ENCODE measurements around the gene RGR.
"Not testable (repeated sequence)": the region's sequence is repeated elsewhere in the genome, so short reads cannot be mapped to it uniquely, and the experiment has no call there.

RGR gene

DNA sequence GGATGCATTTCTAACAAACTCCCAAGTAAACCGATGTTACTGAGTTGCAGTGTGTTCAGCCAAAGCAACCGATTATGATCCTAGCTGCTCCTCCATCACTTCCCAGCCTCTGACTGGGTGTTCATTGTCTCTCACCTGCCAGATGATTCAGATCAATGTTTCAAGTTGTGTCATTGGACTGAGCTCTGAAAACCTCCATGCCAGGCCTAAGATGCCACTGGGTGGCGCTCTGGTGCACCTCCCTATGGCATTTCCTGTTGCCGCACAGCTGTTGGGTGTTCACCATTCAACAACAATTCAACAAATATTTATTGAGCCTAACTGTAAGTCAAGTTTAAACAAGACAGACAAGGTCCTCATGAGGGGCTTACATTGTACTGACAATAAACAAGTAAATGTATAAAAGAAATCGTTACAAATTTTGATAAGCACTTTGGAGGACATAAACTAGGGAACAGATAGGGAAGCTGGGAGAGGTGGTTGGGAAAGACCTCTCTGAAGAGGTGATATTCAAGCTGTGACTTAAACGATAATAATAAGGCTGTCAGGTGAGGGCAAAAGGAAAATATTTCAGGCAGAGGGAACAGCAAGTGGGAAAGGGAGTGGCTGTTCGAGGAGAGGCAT is 22.8 kb downstream of the RGR start:
- in situ Hi-C loops (cut with HindIII; ENCODE audit: low pct_unique_long_range_greater_than_20kb, low sequenced_read_pairs) = no loop called here
- peak in 1 of 2 experiments; percentile 60 for DNase-seq (ENCODE audit: low read depth in 1 of 2, low spot score in 1 of 2)
- TF ChIP-seq JUND (IDR thresholded peaks at IDR 0.05; ENCODE audit: low read depth) = no peak

DNA sequence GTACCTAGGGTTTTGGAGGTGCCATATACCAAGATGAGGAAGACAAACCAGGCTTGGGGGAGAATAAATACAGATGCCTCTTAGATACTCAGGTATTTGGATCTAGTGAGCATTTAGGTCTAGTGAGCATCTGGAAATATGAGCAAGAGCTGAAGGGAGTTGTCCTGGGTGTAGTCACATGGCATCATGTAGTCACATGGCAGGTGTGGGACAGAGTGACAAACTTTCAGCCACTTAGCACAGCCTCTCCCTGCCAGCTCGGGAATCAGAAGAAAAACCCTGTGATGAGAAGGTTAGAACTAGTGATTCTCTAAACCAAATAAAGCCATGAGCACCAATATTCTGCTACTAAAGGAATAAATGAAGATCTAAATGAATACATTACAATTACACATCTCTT is 24.3 kb downstream of the RGR start:
- in situ Hi-C loops (cut with HindIII; ENCODE audit: low pct_unique_long_range_greater_than_20kb, low sequenced_read_pairs) = no loop called here
- no peak for TF ChIP-seq JUND (IDR thresholded peaks at IDR 0.05; ENCODE audit: low read depth)
- no peak for DNase-seq (ENCODE audit: low read depth in 1 of 2, low spot score in 1 of 2)

DNA sequence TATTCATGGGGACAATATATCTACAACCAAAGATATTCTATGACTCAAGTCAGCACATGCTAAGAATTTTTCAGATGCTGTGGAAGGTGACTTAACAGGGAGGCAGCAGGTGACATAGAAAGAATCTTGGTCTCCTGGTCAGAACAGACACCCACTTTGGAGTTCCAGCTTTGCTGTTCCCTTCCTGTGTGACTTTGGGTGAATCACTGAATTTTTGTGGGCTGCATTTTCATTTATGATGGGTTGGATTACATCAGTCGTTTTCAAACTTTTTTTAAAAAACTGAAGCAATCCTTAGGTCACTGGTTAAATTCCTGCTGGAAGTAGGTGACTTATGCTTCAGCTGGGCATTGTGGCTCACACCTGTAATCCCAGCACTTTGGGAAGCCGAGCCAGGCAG is 24.9 kb downstream of the RGR start:
- in situ Hi-C loops (cut with HindIII; ENCODE audit: low pct_unique_long_range_greater_than_20kb, low sequenced_read_pairs) = no loop called here
- no peak for TF ChIP-seq JUND (IDR thresholded peaks at IDR 0.05; ENCODE audit: low read depth)
- DNase-seq (ENCODE audit: low read depth in 1 of 2, low spot score in 1 of 2) = no peak

DNA sequence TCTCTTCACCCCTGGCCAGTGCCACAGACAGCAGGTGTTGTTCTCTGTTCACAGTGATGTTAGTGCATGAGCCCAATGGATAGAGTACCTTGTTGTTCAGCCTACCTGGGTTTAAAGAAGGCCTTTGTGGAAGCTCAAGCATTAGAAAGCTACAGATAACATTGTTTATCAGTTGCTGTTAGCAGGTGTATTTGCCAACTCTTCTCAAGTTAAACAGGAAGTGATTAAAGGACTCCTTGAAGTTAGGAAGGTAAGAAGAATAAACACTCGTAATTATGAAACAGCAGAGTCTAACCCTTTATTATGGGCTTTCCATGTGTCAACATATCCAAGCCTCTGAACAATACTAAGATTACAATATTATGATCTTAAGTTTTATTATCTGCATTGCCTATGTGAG is 25.9 kb downstream of the RGR start:
- in situ Hi-C loops (cut with HindIII; ENCODE audit: low pct_unique_long_range_greater_than_20kb, low sequenced_read_pairs) = no loop called here
- TF ChIP-seq JUND (IDR thresholded peaks at IDR 0.05; ENCODE audit: low read depth) = no peak
- DNase-seq (ENCODE audit: low read depth in 1 of 2, low spot score in 1 of 2) = no peak

DNA sequence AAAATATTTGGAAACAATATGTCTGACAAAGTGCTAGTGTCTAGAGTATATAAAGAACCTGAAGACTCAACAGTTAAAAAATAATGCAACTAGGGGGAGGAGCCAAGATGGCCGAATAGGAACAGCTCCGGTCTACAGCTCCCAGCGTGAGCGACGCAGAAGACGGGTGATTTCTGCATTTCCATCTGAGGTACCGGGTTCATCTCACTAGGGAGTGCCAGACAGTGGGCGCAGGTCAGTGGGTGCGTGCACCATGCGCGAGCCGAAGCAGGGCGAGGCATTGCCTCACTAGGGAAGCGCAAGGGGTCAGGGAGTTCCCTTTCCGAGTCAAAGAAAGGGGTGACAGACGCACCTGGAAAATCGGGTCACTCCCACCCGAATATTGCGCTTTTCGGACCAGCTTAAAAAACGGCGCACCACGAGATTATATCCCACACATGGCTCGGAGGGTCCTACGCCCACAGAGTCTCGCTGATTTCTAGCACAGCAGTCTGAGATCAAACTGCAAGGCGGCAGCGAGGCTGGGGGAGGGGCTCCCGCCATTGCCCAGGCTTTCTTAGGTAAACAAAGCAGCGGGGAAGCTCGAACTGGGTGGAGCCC is 35.1 kb downstream of the RGR start:
- in situ Hi-C loops (cut with HindIII; ENCODE audit: low pct_unique_long_range_greater_than_20kb, low sequenced_read_pairs) = not testable (repeated sequence)
- DNase-seq (ENCODE audit: low read depth in 1 of 2, low spot score in 1 of 2) = peak; percentile 11 to 57

DNA sequence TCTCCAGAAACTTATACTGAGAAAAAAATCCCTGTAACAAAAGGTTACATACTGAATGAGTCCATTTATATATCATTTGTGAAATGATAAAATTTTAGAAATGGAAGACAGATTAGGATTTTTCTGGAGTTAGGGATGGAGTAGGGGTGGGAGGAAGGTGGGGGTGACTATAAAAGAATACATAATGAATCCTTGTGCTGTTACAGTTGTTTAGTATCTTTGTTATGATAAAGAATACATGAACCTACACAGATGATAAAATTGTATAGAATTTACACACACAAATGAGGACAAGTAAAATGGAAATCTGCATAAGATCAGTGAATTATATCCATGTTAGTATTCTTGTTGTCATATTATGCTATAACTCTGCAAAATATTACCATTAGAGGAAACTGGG is 41.8 kb downstream of the RGR start:
- TF ChIP-seq JUND (IDR thresholded peaks at IDR 0.05; ENCODE audit: low read depth) = no peak
- in situ Hi-C loops (cut with HindIII; ENCODE audit: low pct_unique_long_range_greater_than_20kb, low sequenced_read_pairs) = no loop called here
- DNase-seq (ENCODE audit: low read depth in 1 of 2, low spot score in 1 of 2) = no peak

DNA sequence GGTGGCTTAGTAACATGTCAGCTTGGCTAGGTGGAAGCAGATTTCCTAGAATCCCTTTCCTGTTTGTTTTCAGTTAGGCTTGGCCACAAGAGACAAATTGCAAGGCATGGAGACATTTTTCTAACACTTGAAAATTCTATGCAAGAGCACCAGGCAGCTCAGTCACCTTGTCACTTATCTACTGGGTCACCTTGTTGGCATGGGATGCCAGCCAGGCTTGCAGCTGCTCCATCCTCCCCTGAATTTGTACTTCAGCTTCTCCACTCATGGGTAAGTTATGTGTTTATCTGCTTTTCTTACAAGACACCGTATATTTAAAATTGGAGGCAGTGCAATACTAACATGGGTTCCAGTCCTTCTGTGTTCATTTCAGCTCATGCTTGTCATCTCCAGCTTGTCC is 43.3 kb downstream of the RGR start:
- TF ChIP-seq JUND (IDR thresholded peaks at IDR 0.05; ENCODE audit: low read depth) = no peak
- in situ Hi-C loops (cut with HindIII; ENCODE audit: low pct_unique_long_range_greater_than_20kb, low sequenced_read_pairs) = no loop called here
- no peak for DNase-seq (ENCODE audit: low read depth in 1 of 2, low spot score in 1 of 2)

DNA sequence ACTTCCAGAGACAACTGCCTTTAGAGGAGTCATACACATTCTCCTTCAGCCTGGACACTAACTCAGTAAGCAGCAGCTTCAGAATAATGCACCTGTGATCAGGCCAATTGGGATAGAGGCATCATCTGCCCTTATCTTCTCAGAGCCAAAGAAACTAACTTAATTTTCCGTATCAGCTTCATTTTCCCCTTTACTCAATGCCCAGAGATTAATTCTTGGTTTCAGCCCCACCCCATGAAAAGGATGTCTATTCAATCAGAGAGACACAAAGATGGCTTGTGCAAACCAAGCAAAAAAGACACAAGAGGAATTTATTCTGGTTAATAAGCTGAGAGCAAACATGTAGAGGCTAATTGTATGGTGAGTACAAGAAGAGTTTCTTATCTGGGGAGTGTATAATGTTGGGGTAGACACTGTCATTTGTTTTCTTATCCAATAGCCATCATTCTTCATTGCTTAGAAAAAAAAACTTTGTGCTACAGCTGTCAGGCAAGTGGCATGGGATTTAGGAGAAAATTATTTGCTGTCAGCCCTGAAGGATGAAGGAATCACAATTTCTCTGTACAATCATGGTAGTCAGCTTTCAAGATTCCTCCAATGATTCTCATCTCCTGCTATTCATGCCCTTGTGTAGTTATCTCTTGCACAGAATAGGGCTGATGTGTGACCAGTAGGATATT is 44.8 kb downstream of the RGR start:
- no peak for DNase-seq (ENCODE audit: low read depth in 1 of 2, low spot score in 1 of 2)
- no peak for TF ChIP-seq JUND (IDR thresholded peaks at IDR 0.05; ENCODE audit: low read depth)
- in situ Hi-C loops (cut with HindIII; ENCODE audit: low pct_unique_long_range_greater_than_20kb, low sequenced_read_pairs) = no loop called here

DNA sequence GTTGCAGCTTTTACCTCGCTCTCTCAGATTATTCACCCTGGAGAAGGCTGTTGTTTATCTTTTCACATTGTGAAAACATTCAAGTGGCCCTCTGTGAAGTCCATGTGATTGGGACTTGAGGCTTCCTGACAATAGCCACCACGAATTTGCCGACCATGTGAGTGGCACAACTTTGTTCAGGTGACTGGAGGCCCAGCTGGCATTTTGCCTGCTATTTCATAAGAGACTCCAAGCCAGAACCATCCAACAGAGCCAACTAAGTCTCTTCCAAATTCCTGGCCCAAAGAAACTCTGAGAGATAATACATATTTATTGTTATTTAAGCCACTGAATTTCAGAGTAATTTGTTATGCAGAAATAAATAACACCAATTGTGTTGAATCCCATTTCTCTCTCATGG is 45.4 kb downstream of the RGR start:
- no peak for TF ChIP-seq JUND (IDR thresholded peaks at IDR 0.05; ENCODE audit: low read depth)
- in situ Hi-C loops (cut with HindIII; ENCODE audit: low pct_unique_long_range_greater_than_20kb, low sequenced_read_pairs) = no loop called here
- no peak for DNase-seq (ENCODE audit: low read depth in 1 of 2, low spot score in 1 of 2)

DNA sequence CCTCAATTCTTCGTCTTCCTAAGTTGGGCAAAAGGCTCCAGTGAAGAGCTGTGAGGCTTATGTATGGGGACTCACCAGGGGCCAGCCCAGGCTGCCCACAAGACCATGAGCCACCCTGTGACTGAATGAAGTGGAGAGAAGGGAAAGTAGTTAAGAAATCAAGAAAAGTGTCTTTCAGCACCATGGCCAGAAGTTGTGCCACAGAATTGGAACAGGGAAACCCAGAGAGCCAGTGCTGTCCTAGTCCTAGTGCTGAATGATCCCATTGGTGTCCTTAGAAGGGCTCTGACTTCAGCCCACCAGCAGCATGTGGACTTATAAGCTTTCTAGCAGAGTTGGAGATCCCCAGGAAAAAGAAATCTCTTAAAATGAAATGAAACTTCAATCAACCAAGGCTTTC is 46.5 kb downstream of the RGR start:
- in situ Hi-C loops (cut with HindIII; ENCODE audit: low pct_unique_long_range_greater_than_20kb, low sequenced_read_pairs) = no loop called here
- peak; percentile 67 to 88 for DNase-seq (ENCODE audit: low read depth in 1 of 2, low spot score in 1 of 2)
- TF ChIP-seq JUND (IDR thresholded peaks at IDR 0.05; ENCODE audit: low read depth) = no peak

DNA sequence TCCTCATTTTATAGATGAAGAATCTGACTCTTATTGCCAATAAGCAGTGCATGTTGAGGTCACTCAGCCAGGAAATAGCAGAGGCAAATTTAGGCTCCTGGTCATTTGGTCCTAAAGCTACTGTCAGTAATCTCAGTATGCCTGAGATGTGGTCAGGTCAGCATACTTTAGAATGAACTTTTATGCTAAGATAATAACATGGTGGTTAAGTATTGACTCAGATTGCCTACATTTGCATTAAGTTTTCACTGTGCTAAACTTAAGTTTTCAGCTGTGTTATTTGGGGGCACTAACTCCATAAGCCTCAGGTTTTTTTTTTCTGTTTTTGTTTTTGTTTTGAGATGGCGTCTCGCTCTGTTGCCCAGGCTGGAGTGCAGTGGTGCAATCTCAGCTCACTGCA is 47.6 kb downstream of the RGR start:
- no peak for DNase-seq (ENCODE audit: low read depth in 1 of 2, low spot score in 1 of 2)
- TF ChIP-seq JUND (IDR thresholded peaks at IDR 0.05; ENCODE audit: low read depth) = no peak
- in situ Hi-C loops (cut with HindIII; ENCODE audit: low pct_unique_long_range_greater_than_20kb, low sequenced_read_pairs) = no loop called here

DNA sequence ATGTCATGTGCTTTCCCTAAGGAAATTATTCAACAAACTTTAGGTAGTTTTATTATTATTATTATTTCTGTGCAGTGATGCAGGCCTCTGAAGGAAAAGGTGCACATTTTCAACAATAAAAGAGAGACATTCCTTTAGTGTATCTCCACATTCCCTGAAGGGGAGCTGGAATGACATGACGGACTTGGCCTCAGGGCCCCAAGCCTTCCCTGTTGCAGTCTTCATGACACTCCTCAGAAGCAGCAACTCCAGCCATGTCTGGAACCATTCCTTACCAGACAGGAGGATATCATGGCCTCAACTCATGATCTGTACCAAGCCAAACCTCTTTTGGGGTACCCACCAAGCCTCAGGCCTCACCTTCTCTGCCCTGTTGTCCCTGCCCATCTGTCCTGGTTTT is 48.3 kb downstream of the RGR start:
- no peak for DNase-seq (ENCODE audit: low read depth in 1 of 2, low spot score in 1 of 2)
- TF ChIP-seq JUND (IDR thresholded peaks at IDR 0.05; ENCODE audit: low read depth) = no peak
- in situ Hi-C loops (cut with HindIII; ENCODE audit: low pct_unique_long_range_greater_than_20kb, low sequenced_read_pairs) = no loop called here

DNA sequence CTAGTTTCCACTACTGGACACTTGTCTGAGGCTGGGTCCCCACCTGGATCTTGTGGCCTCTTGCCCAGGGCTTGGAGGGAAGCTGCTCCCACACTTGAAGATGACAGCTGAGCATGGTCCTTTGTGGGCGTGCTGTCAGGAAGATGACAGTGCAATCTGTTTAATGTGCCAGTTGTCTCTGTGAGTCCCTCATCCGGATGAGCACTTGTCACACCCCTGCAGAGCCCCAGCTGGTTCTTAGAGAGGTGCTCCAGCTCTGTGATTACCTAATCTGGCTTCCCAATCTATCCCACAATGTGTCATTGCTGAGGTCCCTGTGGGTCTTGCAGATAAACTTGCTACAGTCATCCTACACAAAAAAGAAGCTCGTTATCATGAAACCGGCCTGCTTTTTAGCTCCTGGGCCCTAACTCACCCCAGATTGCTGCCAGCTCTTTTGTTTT is 48.7 kb downstream of the RGR start:
- in situ Hi-C loops (cut with HindIII; ENCODE audit: low pct_unique_long_range_greater_than_20kb, low sequenced_read_pairs) = no loop called here
- TF ChIP-seq JUND (IDR thresholded peaks at IDR 0.05; ENCODE audit: low read depth) = no peak
- DNase-seq (ENCODE audit: low read depth in 1 of 2, low spot score in 1 of 2) = no peak

All from T47D (cell line).